Loucy (cell line): ENCODE measurements around the gene DLGAP1.

ENCODE experiments used
- H2AFZ ChIP-seq: fragments of 200-600 bp; sonication (generic); 2 replicates; pipeline ENCODE4 v1.6.0; 2016; ENCODE audit warnings: antibody characterized with exemption, mild to moderate bottlenecking, low read length, moderate library complexity
- H3F3A ChIP-seq: fragments of 200-600 bp; 2 replicates; pipeline ENCODE4 v1.6.0; 2016; ENCODE audit warnings: antibody characterized with exemption, low read depth, mild to moderate bottlenecking
- H3K27me3 ChIP-seq: fragments of 200-600 bp; sonication (generic); 2 replicates; pipeline ENCODE4 v1.6.1; 2014; ENCODE audit warnings: low read length, mild to moderate bottlenecking; ENCODE audit not compliant: insufficient read depth, poor library complexity, severe bottlenecking
- H3K36me3 ChIP-seq: fragments of 200-600 bp; sonication (generic); 2 replicates; pipeline ENCODE4 v1.6.1; 2016; ENCODE audit warnings: low read length; ENCODE audit not compliant: insufficient read depth
- H3K4me1 ChIP-seq: fragments of 200-600 bp; sonication (generic); 2 replicates; pipeline ENCODE4 v1.5.1; 2014; ENCODE audit warnings: low read length, mild to moderate bottlenecking; ENCODE audit not compliant: insufficient read depth, poor library complexity, severe bottlenecking
- H3K4me2 ChIP-seq: fragments of 200-600 bp; sonication (generic); 2 replicates; pipeline ENCODE4 v1.6.0; 2014; ENCODE audit warnings: antibody characterized with exemption, low read length, low read depth, mild to moderate bottlenecking; ENCODE audit not compliant: poor library complexity, severe bottlenecking
- H3K4me3 ChIP-seq: fragments of 200-600 bp; sonication (generic); 2 replicates; pipeline ENCODE4 v1.5.1; 2014; ENCODE audit warnings: low read length, mild to moderate bottlenecking, mixed read lengths; ENCODE audit not compliant: poor library complexity, severe bottlenecking
- H3K79me2 ChIP-seq: fragments of 200-600 bp; sonication (generic); 2 replicates; pipeline ENCODE4 v1.6.1; 2014; ENCODE audit warnings: low read length; ENCODE audit not compliant: insufficient read depth
- H3K9ac ChIP-seq: fragments of 200-600 bp; sonication (generic); 2 replicates; pipeline ENCODE4 v1.6.0; 2014; ENCODE audit warnings: mild to moderate bottlenecking, low read depth, low read length, moderate library complexity; ENCODE audit not compliant: poor library complexity, severe bottlenecking
- H3K9me2 ChIP-seq: fragments of 200-600 bp; sonication (generic); replicated peaks from 2 replicates; pipeline ENCODE4 v1.6.1; 2016; ENCODE audit warnings: low read depth, low read length, mixed read lengths
- H3K9me3 ChIP-seq: fragments of 200-600 bp; sonication (generic); 2 replicates; pipeline ENCODE4 v1.6.1; 2014; ENCODE audit warnings: mild to moderate bottlenecking, antibody characterized with exemption, low read length, low read depth; ENCODE audit not compliant: insufficient read depth
- H4K20me1 ChIP-seq: fragments of 200-600 bp; sonication (generic); 2 replicates; pipeline ENCODE4 v1.6.0; 2014; ENCODE audit warnings: antibody characterized with exemption, low read length, mild to moderate bottlenecking; ENCODE audit not compliant: insufficient read depth, poor library complexity, severe bottlenecking
- CTCF ChIP-seq: fragments of 200-600 bp; sonication (generic); conservative IDR thresholded peaks from 2 replicates; pipeline ENCODE4 v1.5.1; 2014; ENCODE audit warnings: mild to moderate bottlenecking, antibody characterized with exemption, low read length
- EZH2phosphoT487 ChIP-seq: fragments of 200-600 bp; IDR thresholded peaks from 2 replicates; pipeline ENCODE4 v1.6.1; 2018; ENCODE audit warnings: antibody characterized with exemption, mild to moderate bottlenecking, moderate library complexity, borderline replicate concordance

Gene DLGAP1

GRCh38 chr18:4438938-4439337 is 16.2 kb downstream of the DLGAP1 start:
- no peaks in the 10 kb centered on the region for H4K20me1 ChIP-seq
- TF ChIP-seq CTCF (no peak), EZH2phosphoT487 (no peak)
- no peak overlapping the region for H3K9ac ChIP-seq
- no peaks in the 10 kb centered on the region for H3F3A ChIP-seq
- H3K36me3 ChIP-seq = no peaks in the 10 kb centered on the region
- no peaks in the 10 kb centered on the region for H3K27me3 ChIP-seq
- no peaks in the 10 kb centered on the region for H3K9me2 ChIP-seq
- no peaks in the 10 kb centered on the region for H3K79me2 ChIP-seq
- H3K4me1 ChIP-seq = no peaks in the 10 kb centered on the region
- no peaks in the 10 kb centered on the region for H3K9me3 ChIP-seq
- H2AFZ ChIP-seq = no peak overlapping the region
- H3K4me3 ChIP-seq = no peak overlapping the region
- H3K4me2 ChIP-seq = no peak overlapping the region

DNA sequence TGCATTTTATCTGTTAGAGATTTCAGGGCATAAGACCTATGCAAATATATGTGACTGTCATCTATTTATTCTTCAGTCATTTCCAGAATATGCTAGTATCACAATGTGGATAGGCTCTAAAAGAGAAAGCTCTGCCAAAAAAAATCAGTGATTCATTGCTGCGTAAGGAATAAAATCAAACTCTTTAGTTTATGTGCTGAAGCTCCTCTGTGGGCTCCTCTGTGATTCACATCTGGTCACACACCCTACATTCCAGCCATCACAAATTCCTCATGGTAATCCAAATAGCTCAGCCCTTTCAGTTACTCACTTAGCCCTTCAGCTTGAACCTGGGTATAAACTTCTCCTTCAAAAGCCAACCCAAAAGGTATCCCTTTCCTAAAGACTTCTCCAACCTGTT is 21.4 kb downstream of the DLGAP1 start:
- H3K4me2 ChIP-seq = no peak overlapping the region
- H4K20me1 ChIP-seq = no peaks in the 10 kb centered on the region
- H3K9me2 ChIP-seq = no peaks in the 10 kb centered on the region
- H2AFZ ChIP-seq = no peak overlapping the region
- H3K36me3 ChIP-seq = no peaks in the 10 kb centered on the region
- no peaks in the 10 kb centered on the region for H3F3A ChIP-seq
- TF ChIP-seq EZH2phosphoT487 = no peak
- no peak for TF ChIP-seq CTCF
- H3K4me3 ChIP-seq = no peak overlapping the region
- no peaks in the 10 kb centered on the region for H3K9me3 ChIP-seq
- no peaks in the 10 kb centered on the region for H3K4me1 ChIP-seq
- no peaks in the 10 kb centered on the region for H3K79me2 ChIP-seq
- H3K27me3 ChIP-seq = no peaks in the 10 kb centered on the region
- H3K9ac ChIP-seq = no peak overlapping the region

DNA sequence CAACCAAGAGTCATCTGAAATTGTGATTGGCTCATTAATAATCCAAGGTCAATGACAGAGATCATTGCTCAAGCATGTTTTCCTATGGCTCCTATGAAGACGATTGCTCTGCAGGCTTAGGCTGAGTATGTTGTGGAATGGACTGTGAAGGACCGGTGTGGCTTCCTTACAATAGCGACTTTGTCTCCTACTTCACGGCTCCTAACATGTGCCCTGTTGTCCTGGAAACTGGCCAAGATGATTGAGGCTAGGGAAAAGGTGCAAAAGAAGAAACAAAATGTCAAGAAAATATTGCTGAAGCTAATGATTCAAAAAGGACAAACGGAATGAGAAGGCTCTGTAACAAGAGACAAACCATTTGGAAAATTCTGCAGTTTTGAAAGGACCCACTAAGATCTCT is 24.3 kb downstream of the DLGAP1 start:
- Histone ChIP-seq H3K9me3 (no peaks in the 10 kb centered on the region), H3K4me3 (no peak overlapping the region), H3K9ac (no peak overlapping the region), H3K79me2 (no peaks in the 10 kb centered on the region), H3K4me1 (no peaks in the 10 kb centered on the region), H3F3A (no peaks in the 10 kb centered on the region), H2AFZ (no peak overlapping the region), H3K4me2 (no peak overlapping the region), H4K20me1 (no peaks in the 10 kb centered on the region), H3K36me3 (no peaks in the 10 kb centered on the region), H3K9me2 (no peaks in the 10 kb centered on the region), H3K27me3 (no peaks in the 10 kb centered on the region)
- TF ChIP-seq CTCF (no peak), EZH2phosphoT487 (no peak)
